Activated B cell treated with CpG ODN at 0.5 μM for 24 hours (primary cell): ENCODE data around the gene NUDT2. TPM values are rescaled to one million over a fixed set of nuclear protein-coding genes. Genes with fewer than 3 reads are reported as not detected.

Experiments used
- ATAC-seq: fragments of 200-7000 bp; cut with Tn5 transposase; one replicate; pipeline ENCODE4 v1.10.0; 2021; ENCODE audit warnings: low read depth, mild to moderate bottlenecking, moderate library complexity
- CTCF ChIA-PET: fragments of 350-600 bp; sonication (Branson Sonifier 250); formaldehyde crosslinking; loops from one replicate; lab custom pipeline; 2021; ENCODE audit warnings: antibody characterized with exemption; lab: Charles Lee
- POLR2A ChIA-PET: fragments of 350-600 bp; sonication (Branson Sonifier 250); formaldehyde crosslinking; loops from one replicate; lab custom pipeline; 2021; ENCODE audit warnings: antibody characterized with exemption; lab: Charles Lee
- DNase-seq: peaks from one replicate; pipeline ENCODE4 v3.0.0; 2022
- H3K27ac Mint-ChIP-seq: one replicate; pipeline ENCODE4 v1.8.0; 2020; ENCODE audit warnings: mixed read lengths
- H3K27me3 Mint-ChIP-seq: one replicate; pipeline ENCODE4 v1.8.0; 2021; ENCODE audit warnings: mixed read lengths
- H3K36me3 Mint-ChIP-seq: one replicate; pipeline ENCODE4 v1.8.0; 2021; ENCODE audit warnings: low read depth, mixed read lengths
- H3K4me1 Mint-ChIP-seq: one replicate; pipeline ENCODE4 v1.8.0; 2021; ENCODE audit warnings: mixed read lengths
- H3K4me3 Mint-ChIP-seq: one replicate; pipeline ENCODE4 v1.8.0; 2020; ENCODE audit warnings: mild to moderate bottlenecking, mixed read lengths
- H3K9me3 Mint-ChIP-seq: one replicate; pipeline ENCODE4 v1.8.0; 2020; ENCODE audit warnings: mixed read lengths
- CTCF ChIP-seq: fragments of 200-600 bp; IDR thresholded peaks from one replicate; pipeline ENCODE4 v1.8.0; 2022; ENCODE audit warnings: antibody characterized with exemption, mild to moderate bottlenecking
- intact Hi-C: fragments of 100-400 bp; cut with micrococcal nuclease; formaldehyde crosslinking; loops from one replicate; pipeline ENCODE4 v1.15.1; 2024
- total RNA-seq: library from RNA; stranded (reverse); gene quantifications from 2 replicates; pipeline ENCODE4 v1.2.3, GENCODE V29; 2022

The NUDT2 gene
- total RNA-seq, 1 donor from 2014 or later: 19.7 TPM

GRCh38 chr9:34338665-34339385 lies 9.5 kb downstream of the NUDT2 start:
- Mint-ChIP-seq H3K4me1 (no peaks in the 10 kb centered on the region), H3K4me3 (no peak overlapping the region), H3K27ac (no peak overlapping the region), H3K9me3 (no peaks in the 10 kb centered on the region), H3K27me3 (no peaks in the 10 kb centered on the region), H3K36me3 (peaks cover 46% of the 10 kb centered on the region)
- POLR2A ChIA-PET: no interaction called here
- no peak for TF ChIP-seq CTCF
- DNase-seq (no peak), ATAC-seq (no peak)
- intact Hi-C loops: no loop called here
- CTCF ChIA-PET: no interaction called here

GRCh38 chr9:34341659-34342295 lies 12.4 kb downstream of the NUDT2 start:
- Mint-ChIP-seq H3K9me3 (no peaks in the 10 kb centered on the region), H3K4me3 (no peak overlapping the region), H3K36me3 (peaks cover 45% of the 10 kb centered on the region), H3K4me1 (no peaks in the 10 kb centered on the region), H3K27ac (no peak overlapping the region), H3K27me3 (no peaks in the 10 kb centered on the region)
- ATAC-seq: no peak
- ChIA-PET POLR2A (interaction anchor here (0.5 kb wide), 1 partner anchor 294 kb away, joined by 3 read pairs; no protein-coding TSS in a partner anchor), CTCF (no interaction called here)
- intact Hi-C loops: no loop called here
- no peak for DNase-seq
- TF ChIP-seq CTCF: no peak

- Mint-ChIP-seq H3K27ac (no peak overlapping the region), H3K36me3 (peaks cover 45% of the 10 kb centered on the region), H3K4me3 (no peak overlapping the region), H3K4me1 (no peaks in the 10 kb centered on the region), H3K27me3 (no peaks in the 10 kb centered on the region), H3K9me3 (no peaks in the 10 kb centered on the region)
- TF ChIP-seq CTCF: no peak
- intact Hi-C loops: no loop called here
- POLR2A ChIA-PET: no interaction called here
- no peak for ATAC-seq
- DNase-seq: no peak
- CTCF ChIA-PET: no interaction called here
These were observed 13.7 kb downstream of the NUDT2 start for GRCh38 chr9:34343090-34343489.

- ChIA-PET CTCF (no interaction called here), POLR2A (no interaction called here)
- H3K27me3 Mint-ChIP-seq: no peaks in the 10 kb centered on the region
These were observed 14.2 kb downstream of the NUDT2 start for GRCh38 chr9:34343605-34344004.

More at GRCh38 chr9:34343605-34344004, 14.2 kb downstream of the NUDT2 start:
- Mint-ChIP-seq H3K4me1 (no peaks in the 10 kb centered on the region), H3K9me3 (no peaks in the 10 kb centered on the region), H3K4me3 (no peak overlapping the region), H3K36me3 (peaks cover 42% of the 10 kb centered on the region), H3K27ac (no peak overlapping the region)
- no peak for TF ChIP-seq CTCF
- DNase-seq (no peak), ATAC-seq (no peak)
- intact Hi-C loops: no loop called here
